ENCODE results near the gene NDUFS7. TPM values are rescaled to one million over a fixed set of nuclear protein-coding genes. Genes with fewer than 3 reads are reported as not detected.

NDUFS7 gene
- total RNA-seq (2011; cell fraction: chromatin; rRNA removed; ENCODE audit: low replicate concordance): 66.7 and 198 TPM in 2 replicates
- total RNA-seq (2011; cell fraction: nucleolus; rRNA removed): 157 and 164 TPM in 2 replicates
- 136 and 201 TPM in 2 replicates for total RNA-seq (2011; cell fraction: nucleoplasm; rRNA removed)
- total RNA-seq (2014; rRNA removed) (253 and 295 TPM in 2 replicates), total RNA-seq (2014; rRNA removed; fragmentation: Illumina TruSeq; extraction: Trizol) (4.9 and 6.0 TPM in 2 replicates), total RNA-seq (2015; rRNA removed; fragmentation: Illumina TruSeq; extraction: Trizol) (108 and 142 TPM in 2 replicates), total RNA-seq (2021) (266 and 293 TPM in 2 replicates), polyA plus RNA-seq (2011; rRNA removed) (56.7 and 107 TPM in 2 replicates), polyA plus RNA-seq (2014; fragmentation: Illumina TruSeq; extraction: Trizol) (11.4 and 105 TPM in 2 replicates), polyA plus RNA-seq (2014; fragmentation: Nextera tagmentation; extraction: Ambion mirVana) (10 to 100 TPM; 28.2 to 60.6 TPM), polyA plus RNA-seq (2014; rRNA removed) (271 and 292 TPM in 2 replicates), polyA minus RNA-seq (2011; rRNA and poly(A)+ RNA removed) (32.1 and 38.2 TPM in 2 replicates), Bru-seq, nascent RNA (percentile 80 among the genes with signal in this experiment), BruChase-seq, experiment 1, labeled RNA remaining after a 2-hour chase (percentile 83 among the genes with signal in this experiment), BruChase-seq, experiment 2, labeled RNA remaining after a 6-hour chase (percentile 89 among the genes with signal in this experiment)
- 225 and 766 TPM in 2 replicates for polyA plus RNA-seq (2011; cell fraction: cytosol; rRNA removed)
- polyA plus RNA-seq (2011; cell fraction: nucleus; rRNA removed): 159 and 202 TPM in 2 replicates
- 194 and 288 TPM in 2 replicates for polyA plus RNA-seq (2012)
- polyA minus RNA-seq (2011; cell fraction: cytosol; rRNA and poly(A)+ RNA removed): 125 and 190 TPM in 2 replicates
- 30.8 and 41.1 TPM in 2 replicates for polyA minus RNA-seq (2011; cell fraction: nucleus; rRNA and poly(A)+ RNA removed)
- long read RNA-seq, experiment 1, transcript NDUFS7-217 (1 exons, 3,743 nt): minor isoform, 158 of 841 reads
- long read RNA-seq, experiment 1, transcript NDUFS7-207 (6 exons, 931 nt): minor isoform, 5 of 841 reads
- long read RNA-seq, experiment 1, transcript NDUFS7-202 (7 exons, 2,818 nt): minor isoform, 20 of 841 reads
- long read RNA-seq, experiment 1, transcript NDUFS7-201 (8 exons, 1,039 nt): major isoform, 497 of 841 reads
- long read RNA-seq, experiment 1, partial matches to known transcripts: 119 of 841 reads
- long read RNA-seq, experiment 1, other reads (novel, unspliced or antisense): 36 of 841 reads
- long read RNA-seq, experiment 2, transcript NDUFS7-201 (8 exons, 1,039 nt): major isoform, 163 of 269 reads
- long read RNA-seq, experiment 2, partial matches to known transcripts: 38 of 269 reads
- long read RNA-seq, experiment 2, other reads (novel, unspliced or antisense): 61 of 269 reads
- long read RNA-seq, experiment 3, transcript NDUFS7-201 (8 exons, 1,039 nt): major isoform, 223 of 265 reads
- long read RNA-seq, experiment 3, transcript NDUFS7-202 (7 exons, 2,818 nt): minor isoform, 5 of 265 reads
- long read RNA-seq, experiment 3, partial matches to known transcripts: 22 of 265 reads
- long read RNA-seq, experiment 3, other reads (novel, unspliced or antisense): 11 of 265 reads

DNA sequence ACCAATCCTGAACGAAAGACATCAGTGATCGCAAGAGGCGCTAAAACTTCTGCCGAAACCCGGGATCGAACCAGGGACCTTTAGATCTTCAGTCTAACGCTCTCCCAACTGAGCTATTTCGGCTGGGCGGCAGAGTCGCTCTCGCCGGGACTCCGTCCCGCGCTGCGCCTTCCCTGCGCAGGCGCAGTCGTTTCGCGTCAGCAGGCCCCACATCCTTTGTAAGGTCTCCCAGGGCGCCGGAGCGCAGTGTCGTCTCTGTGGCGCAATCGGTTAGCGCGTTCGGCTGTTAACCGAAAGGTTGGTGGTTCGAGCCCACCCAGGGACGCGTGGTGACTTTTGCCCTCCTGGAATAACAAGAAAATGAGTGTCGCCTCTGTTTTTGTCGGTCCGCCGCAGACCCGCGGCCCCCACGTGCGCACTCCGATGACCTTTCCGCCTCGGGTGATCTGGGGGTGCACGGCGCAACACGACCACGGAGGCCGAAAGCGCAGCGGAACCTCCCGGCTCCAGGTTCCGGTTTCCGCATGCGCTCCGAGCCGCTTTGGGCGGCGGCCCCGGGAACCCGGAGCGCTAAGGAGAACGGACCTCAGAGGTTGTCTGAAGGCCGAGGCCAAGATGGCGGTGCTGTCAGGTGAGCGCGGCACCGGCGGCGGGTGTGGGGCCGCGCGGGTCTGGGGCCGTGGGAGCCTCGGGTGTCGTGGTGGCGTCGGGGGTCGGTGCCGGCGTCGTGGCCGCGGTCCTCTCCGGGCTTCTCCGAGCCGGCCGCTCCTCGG, at the start of gene NDUFS7:
Gene NDUFS7, plus strand, starts transcription at position 596 of the 773 bp plus-strand sequence. Its CDS starts 20 bp downstream, at position 616.
- Histone ChIP-seq H3K79me2 (ENCODE audit: control insufficient read depth, insufficient read depth, low read length) (peaks cover 45% of the 10 kb centered on the region), H3K4me2 (ENCODE audit: insufficient read depth, low read length) (peak within 1 kb of the TSS; percentile 91), H3K4me1 (replicated peaks in 1 of 2; ENCODE audit: control insufficient read depth in 2 of 2, insufficient read depth in 2 of 2, low read length in 2 of 2) (peaks cover 0 to 49% of the 10 kb centered on the region in 2 experiments; a peak in 2 of 5 replicates), H2AFZ (ENCODE audit: low read depth, low read length) (peak within 1 kb of the TSS; percentile 67), H3K9me1 (ENCODE audit: control insufficient read depth, insufficient read depth, low read length) (no peaks in the 10 kb centered on the region), H3K27me3 (ENCODE audit: control insufficient read depth in 2 of 2, insufficient read depth in 2 of 2, low read length in 2 of 2) (no peaks in the 10 kb centered on the region), H3K27ac (ENCODE audit: extremely low read depth, low read depth, low read length) (peak within 1 kb of the TSS; percentile 97), H3K36me3 (ENCODE audit: control insufficient read depth, insufficient read depth, low read length) (peaks cover 33% of the 10 kb centered on the region; the same call in 2 of the 3 replicates), H3K4me3 (peak within 1 kb of the TSS; percentile 91), H4K20me1 (replicated peaks; ENCODE audit: control insufficient read depth, insufficient read depth, low read length) (no peaks in the 10 kb centered on the region; the same call in none of the 2 replicates), H3K9ac (ENCODE audit: insufficient read depth in 1 of 2, low read depth in 2 of 2, low read length in 2 of 2) (peak within 1 kb of the TSS; percentile 98 to 100), H3K9me3 (replicated peaks; ENCODE audit: control insufficient read depth, insufficient read depth, low read depth, low read length) (no peaks in the 10 kb centered on the region)
- no TSS peak for BruUV-seq (replicated peaks)
- FAIRE-seq (peak; percentile 94), DNase-seq (ENCODE audit: extremely low read depth in 1 of 4, low spot score in 3 of 4) (peak; percentile 75 to 95 (median 80)), ATAC-seq (peak; percentile 91)
- ChIA-PET POLR2A (interaction anchor here (0.6 to 1.4 kb wide), 6 partner anchors 10 to 1291 kb away, joined by 3 to 5 read pairs (median 3); no protein-coding TSS in a partner anchor), CTCF (ENCODE audit: low intra/inter-chr PET ratio) (no interaction called here)
- in situ Hi-C loops (cut with MboI): loop anchor here (5.0 kb wide), 1 partner anchor 106 kb away; the partner anchor contains the start of gene FAM174C
- WGBS (ENCODE audit: insufficient coverage, low coverage, missing lambda C conversion rate): under 1% methylated on average over 75 of the region's 90 CpGs
- intact Hi-C loops (cut with micrococcal nuclease): no loop called here
- TF ChIP-seq, protein P1, sequence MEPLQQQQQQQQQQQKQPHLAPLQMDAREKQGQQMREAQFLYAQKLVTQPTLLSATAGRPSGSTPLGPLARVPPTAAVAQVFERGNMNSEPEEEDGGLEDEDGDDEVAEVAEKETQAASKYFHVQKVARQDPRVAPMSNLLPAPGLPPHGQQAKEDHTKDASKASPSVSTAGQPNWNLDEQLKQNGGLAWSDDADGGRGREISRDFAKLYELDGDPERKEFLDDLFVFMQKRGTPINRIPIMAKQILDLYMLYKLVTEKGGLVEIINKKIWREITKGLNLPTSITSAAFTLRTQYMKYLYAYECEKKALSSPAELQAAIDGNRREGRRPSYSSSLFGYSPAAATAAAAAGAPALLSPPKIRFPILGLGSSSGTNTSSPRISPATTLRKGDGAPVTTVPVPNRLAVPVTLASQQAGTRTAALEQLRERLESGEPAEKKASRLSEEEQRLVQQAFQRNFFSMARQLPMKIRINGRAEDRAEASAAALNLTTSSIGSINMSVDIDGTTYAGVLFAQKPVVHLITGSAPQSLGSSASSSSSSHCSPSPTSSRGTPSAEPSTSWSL (CRISPR knock-in tag; IDR thresholded peaks at IDR 0.05; ENCODE audit: borderline replicate concordance): 0 out of 2 replicates have a peak, but pooled peaks have one; percentile 26
- TF ChIP-seq FUS (optimal IDR thresholded peaks at IDR 0.05; ENCODE audit: low read depth, low read length) (no peak), SREBF2 (CRISPR knock-in tag; IDR thresholded peaks at IDR 0.05) (no peak), LARP7 (IDR thresholded peaks at IDR 0.05) (peak; percentile 72; the same call in 1 of the 2 replicates), MYBL2 (IDR thresholded peaks at IDR 0.05; ENCODE audit: low read depth) (no peak), MYBL2 (CRISPR knock-in tag; IDR thresholded peaks at IDR 0.05; ENCODE audit: borderline replicate concordance) (no peak), ZNF354B (CRISPR knock-in tag; IDR thresholded peaks at IDR 0.05) (no peak), SNRNP70 (optimal IDR thresholded peaks at IDR 0.05; ENCODE audit: low read depth, low read length) (no peak), KDM1A (IDR thresholded peaks at IDR 0.05) (peak in 1 of 2 experiments; percentile 70; a peak in 2 of 4 replicates), ZBTB8A (IDR thresholded peaks at IDR 0.05; ENCODE audit: partially characterized antibody) (peak; percentile 100), TARDBP (IDR thresholded peaks at IDR 0.05) (peak; percentile 95), ZFPM2 (CRISPR knock-in tag; IDR thresholded peaks at IDR 0.05) (0 out of 2 replicates have a peak, but pooled peaks have one; percentile 36)
- TF ChIP-seq, protein P2, sequence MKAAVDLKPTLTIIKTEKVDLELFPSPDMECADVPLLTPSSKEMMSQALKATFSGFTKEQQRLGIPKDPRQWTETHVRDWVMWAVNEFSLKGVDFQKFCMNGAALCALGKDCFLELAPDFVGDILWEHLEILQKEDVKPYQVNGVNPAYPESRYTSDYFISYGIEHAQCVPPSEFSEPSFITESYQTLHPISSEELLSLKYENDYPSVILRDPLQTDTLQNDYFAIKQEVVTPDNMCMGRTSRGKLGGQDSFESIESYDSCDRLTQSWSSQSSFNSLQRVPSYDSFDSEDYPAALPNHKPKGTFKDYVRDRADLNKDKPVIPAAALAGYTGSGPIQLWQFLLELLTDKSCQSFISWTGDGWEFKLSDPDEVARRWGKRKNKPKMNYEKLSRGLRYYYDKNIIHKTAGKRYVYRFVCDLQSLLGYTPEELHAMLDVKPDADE (conservative IDR thresholded peaks at IDR 0.05; ENCODE audit: control insufficient read depth, low read depth, low read length): peak; percentile 93
